GM23338 (cell line): ENCODE data around the gene CCDC174. TPM values are rescaled to one million over a fixed set of nuclear protein-coding genes. Genes with fewer than 3 reads are reported as not detected.

Source experiments
- ATAC-seq: fragments of 200-7000 bp; cut with Tn5 transposase; 3 replicates; pipeline ENCODE4 v1.9.1; 2020
- DNase-seq: peaks from one replicate; pipeline ENCODE4 v3.0.0-alpha.2; 2015; ENCODE audit warnings: low spot score
- H2AFZ ChIP-seq: fragments of 200-600 bp; sonication (generic); 2 replicates; pipeline ENCODE4 v1.8.0; 2016; ENCODE audit warnings: antibody characterized with exemption, mild to moderate bottlenecking, moderate library complexity
- H3F3A ChIP-seq: fragments of 200-600 bp; sonication (generic); replicated peaks from 2 replicates; pipeline ENCODE4 v1.8.0; 2017; ENCODE audit warnings: antibody characterized with exemption, mixed run types, low read depth
- H3K27ac ChIP-seq: fragments of 200-600 bp; sonication (generic); 2 replicates; pipeline ENCODE4 v1.6.1; 2016; ENCODE audit warnings: low read depth
- H3K27me3 ChIP-seq: fragments of 200-600 bp; sonication (generic); 2 replicates; pipeline ENCODE4 v1.8.0; 2016; ENCODE audit warnings: mild to moderate bottlenecking, mixed run types, moderate library complexity; ENCODE audit not compliant: insufficient read depth
- H3K36me3 ChIP-seq: fragments of 200-600 bp; sonication (generic); 2 replicates; pipeline ENCODE4 v1.8.0; 2016; ENCODE audit warnings: mild to moderate bottlenecking; ENCODE audit not compliant: insufficient read depth
- H3K4me1 ChIP-seq: fragments of 200-600 bp; sonication (generic); 2 replicates; pipeline ENCODE4 v1.8.0; 2016; ENCODE audit warnings: mild to moderate bottlenecking, moderate library complexity; ENCODE audit not compliant: insufficient read depth
- H3K4me2 ChIP-seq: fragments of 200-600 bp; sonication (generic); 2 replicates; pipeline ENCODE4 v1.7.1; 2017; ENCODE audit warnings: mixed run types
- H3K4me3 ChIP-seq: fragments of 200-600 bp; sonication (generic); 2 replicates; pipeline ENCODE4 v1.6.1; 2016; ENCODE audit warnings: mixed run types
- H3K79me2 ChIP-seq: fragments of 200-600 bp; sonication (generic); replicated peaks from 2 replicates; pipeline ENCODE4 v1.8.0; 2017; ENCODE audit warnings: mild to moderate bottlenecking; ENCODE audit not compliant: insufficient read depth
- H3K9me2 ChIP-seq: fragments of 200-600 bp; sonication (generic); 2 replicates; pipeline ENCODE4 v1.8.0; 2017; ENCODE audit not compliant: insufficient read depth
- H4K20me1 ChIP-seq: fragments of 200-600 bp; sonication (generic); replicated peaks from 2 replicates; pipeline ENCODE4 v1.8.0; 2017; ENCODE audit warnings: mild to moderate bottlenecking; ENCODE audit not compliant: insufficient read depth
- H3K27ac Mint-ChIP-seq: 2 replicates; pipeline ENCODE4 v1.8.0; 2020; ENCODE audit warnings: inconsistent platforms, mild to moderate bottlenecking, moderate library complexity, mixed read lengths
- H3K27me3 Mint-ChIP-seq: 3 replicates; pipeline ENCODE4 v1.8.0; 2022; ENCODE audit warnings: low read depth, mild to moderate bottlenecking, moderate library complexity, mixed read lengths, inconsistent platforms; ENCODE audit not compliant: insufficient read depth, poor library complexity
- H3K36me3 Mint-ChIP-seq: 3 replicates; pipeline ENCODE4 v1.8.0; 2021; ENCODE audit warnings: low read depth, mild to moderate bottlenecking, inconsistent platforms, moderate library complexity, mixed read lengths
- H3K4me1 Mint-ChIP-seq: 3 replicates; pipeline ENCODE4 v1.8.0; 2020; ENCODE audit warnings: mild to moderate bottlenecking, inconsistent platforms, mixed read lengths
- H3K4me3 Mint-ChIP-seq: 3 replicates; pipeline ENCODE4 v1.8.0; 2021; ENCODE audit warnings: moderate library complexity, mild to moderate bottlenecking, inconsistent platforms, mixed read lengths
- H3K9me3 Mint-ChIP-seq: 3 replicates; pipeline ENCODE4 v1.8.0; 2020; ENCODE audit warnings: moderate library complexity, mild to moderate bottlenecking, inconsistent platforms, mixed read lengths
- CREB1 ChIP-seq: fragments of 250-450 bp; sonication (Bioruptor Pico); IDR thresholded peaks from 2 replicates; pipeline ENCODE4 v1.5.0; 2020; ENCODE audit warnings: low read depth, mild to moderate bottlenecking, moderate library complexity
- EZH2 ChIP-seq: fragments of 200-600 bp; sonication (generic); IDR thresholded peaks from one replicate; pipeline ENCODE4 v1.8.0; 2017; ENCODE audit warnings: antibody characterized with exemption, mild to moderate bottlenecking, low read depth; ENCODE audit not compliant: unreplicated experiment
- JUNB ChIP-seq: IDR thresholded peaks from one replicate; pipeline ENCODE4 v1.6.1; 2016; ENCODE audit warnings: antibody characterized with exemption; ENCODE audit not compliant: unreplicated experiment
- NANOG ChIP-seq: IDR thresholded peaks from 2 replicates; pipeline ENCODE4 v1.6.1; 2016; ENCODE audit warnings: antibody characterized with exemption, borderline replicate concordance
- STAT1 ChIP-seq: IDR thresholded peaks from one replicate; pipeline ENCODE4 v1.6.1; 2016; ENCODE audit warnings: antibody characterized with exemption; ENCODE audit not compliant: unreplicated experiment
- ZNF114 ChIP-seq: fragments of 250-450 bp; sonication (Bioruptor Pico); IDR thresholded peaks from 2 replicates; pipeline ENCODE4 v1.5.0; 2020; ENCODE audit warnings: mild to moderate bottlenecking, moderate library complexity
- ZNF331 ChIP-seq: fragments of 250-450 bp; sonication (Bioruptor Pico); IDR thresholded peaks from 2 replicates; pipeline ENCODE4 v1.5.0; 2020; ENCODE audit warnings: low read depth, mild to moderate bottlenecking, moderate library complexity
- polyA plus RNA-seq: library from polyadenylated mRNA; unstranded; fragments of >200 nt; fragmentation: Nextera tagmentation; extraction: Ambion mirVana; gene quantifications from 2 replicates; pipeline ENCODE4 v1.2.1, GENCODE V29; 2016
- total RNA-seq: library from RNA; depleted of rRNA; stranded (reverse); fragments of >200 nt; shearing (Covaris generic); gene quantifications from 2 replicates; pipeline ENCODE4 v1.2.3, GENCODE V29; 2014
- TF ChIP-seq, protein P1 (sequence below): IDR thresholded peaks from 2 replicates; pipeline ENCODE4 v1.6.1; 2016; ENCODE audit warnings: antibody characterized with exemption
- TF ChIP-seq, protein P2 (sequence below): fragments of 250-450 bp; sonication (Bioruptor Pico); IDR thresholded peaks from 2 replicates; pipeline ENCODE4 v1.5.0; 2020; ENCODE audit warnings: mild to moderate bottlenecking, moderate library complexity
- TF ChIP-seq, protein P3 (sequence below): IDR thresholded peaks from one replicate; pipeline ENCODE4 v1.6.1; 2018; ENCODE audit warnings: antibody characterized with exemption; ENCODE audit not compliant: unreplicated experiment

CCDC174 gene
- total and polyA plus RNA-seq, 2 experiments from 2014 or later = 11.2 to 46.3 TPM

DNA sequence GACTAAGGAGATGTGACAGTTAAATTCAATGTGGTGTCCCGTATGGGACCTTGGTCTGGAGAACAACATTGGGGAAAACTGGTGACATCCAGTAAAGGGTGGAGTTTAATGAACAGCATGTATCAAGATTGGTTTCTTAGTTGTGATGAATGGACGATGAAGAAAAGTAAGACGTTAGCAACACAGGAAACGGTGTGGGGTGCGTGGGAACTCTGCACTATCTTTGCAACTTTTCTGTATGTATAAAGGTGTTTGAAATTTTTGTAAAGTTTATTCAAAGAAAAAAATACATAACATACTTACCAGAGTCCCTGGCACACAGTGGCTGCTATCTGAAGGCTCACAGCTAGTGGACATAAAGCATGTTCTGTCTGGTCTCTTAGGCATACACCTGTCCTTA lies 6.1 kb upstream of the CCDC174 start:
- no peaks in the 10 kb centered on the region for H3F3A ChIP-seq
- peaks cover under 1% of the 10 kb centered on the region; the same call in 1 of the 2 replicates for H3K4me1 ChIP-seq
- ATAC-seq (no peak), DNase-seq (no peak)
- H3K27ac ChIP-seq = no peak overlapping the region
- Mint-ChIP-seq H3K4me1 (peaks cover 2% of the 10 kb centered on the region; the same call in 2 of the 3 replicates), H3K27me3 (peaks cover 2% of the 10 kb centered on the region), H3K27ac (no peak overlapping the region), H3K4me3 (no peak overlapping the region), H3K9me3 (no peaks in the 10 kb centered on the region), H3K36me3 (no peaks in the 10 kb centered on the region)
- no peaks in the 10 kb centered on the region for H4K20me1 ChIP-seq
- TF ChIP-seq, protein P1, sequence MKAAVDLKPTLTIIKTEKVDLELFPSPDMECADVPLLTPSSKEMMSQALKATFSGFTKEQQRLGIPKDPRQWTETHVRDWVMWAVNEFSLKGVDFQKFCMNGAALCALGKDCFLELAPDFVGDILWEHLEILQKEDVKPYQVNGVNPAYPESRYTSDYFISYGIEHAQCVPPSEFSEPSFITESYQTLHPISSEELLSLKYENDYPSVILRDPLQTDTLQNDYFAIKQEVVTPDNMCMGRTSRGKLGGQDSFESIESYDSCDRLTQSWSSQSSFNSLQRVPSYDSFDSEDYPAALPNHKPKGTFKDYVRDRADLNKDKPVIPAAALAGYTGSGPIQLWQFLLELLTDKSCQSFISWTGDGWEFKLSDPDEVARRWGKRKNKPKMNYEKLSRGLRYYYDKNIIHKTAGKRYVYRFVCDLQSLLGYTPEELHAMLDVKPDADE = no peak
- TF ChIP-seq ZNF114 (CRISPR knock-in tag) = no peak
- TF ChIP-seq EZH2 = no peak
- TF ChIP-seq, protein P2, sequence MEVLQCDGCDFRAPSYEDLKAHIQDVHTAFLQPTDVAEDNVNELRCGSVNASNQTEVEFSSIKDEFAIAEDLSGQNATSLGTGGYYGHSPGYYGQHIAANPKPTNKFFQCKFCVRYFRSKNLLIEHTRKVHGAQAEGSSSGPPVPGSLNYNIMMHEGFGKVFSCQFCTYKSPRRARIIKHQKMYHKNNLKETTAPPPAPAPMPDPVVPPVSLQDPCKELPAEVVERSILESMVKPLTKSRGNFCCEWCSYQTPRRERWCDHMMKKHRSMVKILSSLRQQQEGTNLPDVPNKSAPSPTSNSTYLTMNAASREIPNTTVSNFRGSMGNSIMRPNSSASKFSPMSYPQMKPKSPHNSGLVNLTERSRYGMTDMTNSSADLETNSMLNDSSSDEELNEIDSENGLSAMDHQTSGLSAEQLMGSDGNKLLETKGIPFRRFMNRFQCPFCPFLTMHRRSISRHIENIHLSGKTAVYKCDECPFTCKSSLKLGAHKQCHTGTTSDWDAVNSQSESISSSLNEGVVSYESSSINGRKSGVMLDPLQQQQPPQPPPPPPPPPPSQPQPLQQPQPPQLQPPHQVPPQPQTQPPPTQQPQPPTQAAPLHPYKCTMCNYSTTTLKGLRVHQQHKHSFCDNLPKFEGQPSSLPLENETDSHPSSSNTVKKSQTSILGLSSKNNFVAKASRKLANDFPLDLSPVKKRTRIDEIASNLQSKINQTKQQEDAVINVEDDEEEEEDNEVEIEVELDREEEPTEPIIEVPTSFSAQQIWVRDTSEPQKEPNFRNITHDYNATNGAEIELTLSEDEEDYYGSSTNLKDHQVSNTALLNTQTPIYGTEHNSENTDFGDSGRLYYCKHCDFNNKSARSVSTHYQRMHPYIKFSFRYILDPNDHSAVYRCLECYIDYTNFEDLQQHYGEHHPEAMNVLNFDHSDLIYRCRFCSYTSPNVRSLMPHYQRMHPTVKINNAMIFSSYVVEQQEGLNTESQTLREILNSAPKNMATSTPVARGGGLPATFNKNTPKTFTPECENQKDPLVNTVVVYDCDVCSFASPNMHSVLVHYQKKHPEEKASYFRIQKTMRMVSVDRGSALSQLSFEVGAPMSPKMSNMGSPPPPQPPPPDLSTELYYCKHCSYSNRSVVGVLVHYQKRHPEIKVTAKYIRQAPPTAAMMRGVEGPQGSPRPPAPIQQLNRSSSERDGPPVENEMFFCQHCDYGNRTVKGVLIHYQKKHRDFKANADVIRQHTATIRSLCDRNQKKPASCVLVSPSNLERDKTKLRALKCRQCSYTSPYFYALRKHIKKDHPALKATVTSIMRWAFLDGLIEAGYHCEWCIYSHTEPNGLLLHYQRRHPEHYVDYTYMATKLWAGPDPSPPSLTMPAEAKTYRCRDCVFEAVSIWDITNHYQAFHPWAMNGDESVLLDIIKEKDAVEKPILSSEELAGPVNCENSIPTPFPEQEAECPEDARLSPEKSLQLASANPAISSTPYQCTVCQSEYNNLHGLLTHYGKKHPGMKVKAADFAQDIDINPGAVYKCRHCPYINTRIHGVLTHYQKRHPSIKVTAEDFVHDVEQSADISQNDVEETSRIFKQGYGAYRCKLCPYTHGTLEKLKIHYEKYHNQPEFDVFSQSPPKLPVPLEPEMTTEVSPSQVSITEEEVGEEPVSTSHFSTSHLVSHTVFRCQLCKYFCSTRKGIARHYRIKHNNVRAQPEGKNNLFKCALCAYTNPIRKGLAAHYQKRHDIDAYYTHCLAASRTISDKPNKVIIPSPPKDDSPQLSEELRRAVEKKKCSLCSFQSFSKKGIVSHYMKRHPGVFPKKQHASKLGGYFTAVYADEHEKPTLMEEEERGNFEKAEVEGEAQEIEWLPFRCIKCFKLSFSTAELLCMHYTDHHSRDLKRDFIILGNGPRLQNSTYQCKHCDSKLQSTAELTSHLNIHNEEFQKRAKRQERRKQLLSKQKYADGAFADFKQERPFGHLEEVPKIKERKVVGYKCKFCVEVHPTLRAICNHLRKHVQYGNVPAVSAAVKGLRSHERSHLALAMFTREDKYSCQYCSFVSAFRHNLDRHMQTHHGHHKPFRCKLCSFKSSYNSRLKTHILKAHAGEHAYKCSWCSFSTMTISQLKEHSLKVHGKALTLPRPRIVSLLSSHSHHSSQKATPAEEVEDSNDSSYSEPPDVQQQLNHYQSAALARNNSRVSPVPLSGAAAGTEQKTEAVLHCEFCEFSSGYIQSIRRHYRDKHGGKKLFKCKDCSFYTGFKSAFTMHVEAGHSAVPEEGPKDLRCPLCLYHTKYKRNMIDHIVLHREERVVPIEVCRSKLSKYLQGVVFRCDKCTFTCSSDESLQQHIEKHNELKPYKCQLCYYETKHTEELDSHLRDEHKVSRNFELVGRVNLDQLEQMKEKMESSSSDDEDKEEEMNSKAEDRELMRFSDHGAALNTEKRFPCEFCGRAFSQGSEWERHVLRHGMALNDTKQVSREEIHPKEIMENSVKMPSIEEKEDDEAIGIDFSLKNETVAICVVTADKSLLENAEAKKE (CRISPR knock-in tag) = no peak
- no peak for TF ChIP-seq STAT1
- no peak for TF ChIP-seq CREB1 (CRISPR knock-in tag)
- TF ChIP-seq, protein P3, sequence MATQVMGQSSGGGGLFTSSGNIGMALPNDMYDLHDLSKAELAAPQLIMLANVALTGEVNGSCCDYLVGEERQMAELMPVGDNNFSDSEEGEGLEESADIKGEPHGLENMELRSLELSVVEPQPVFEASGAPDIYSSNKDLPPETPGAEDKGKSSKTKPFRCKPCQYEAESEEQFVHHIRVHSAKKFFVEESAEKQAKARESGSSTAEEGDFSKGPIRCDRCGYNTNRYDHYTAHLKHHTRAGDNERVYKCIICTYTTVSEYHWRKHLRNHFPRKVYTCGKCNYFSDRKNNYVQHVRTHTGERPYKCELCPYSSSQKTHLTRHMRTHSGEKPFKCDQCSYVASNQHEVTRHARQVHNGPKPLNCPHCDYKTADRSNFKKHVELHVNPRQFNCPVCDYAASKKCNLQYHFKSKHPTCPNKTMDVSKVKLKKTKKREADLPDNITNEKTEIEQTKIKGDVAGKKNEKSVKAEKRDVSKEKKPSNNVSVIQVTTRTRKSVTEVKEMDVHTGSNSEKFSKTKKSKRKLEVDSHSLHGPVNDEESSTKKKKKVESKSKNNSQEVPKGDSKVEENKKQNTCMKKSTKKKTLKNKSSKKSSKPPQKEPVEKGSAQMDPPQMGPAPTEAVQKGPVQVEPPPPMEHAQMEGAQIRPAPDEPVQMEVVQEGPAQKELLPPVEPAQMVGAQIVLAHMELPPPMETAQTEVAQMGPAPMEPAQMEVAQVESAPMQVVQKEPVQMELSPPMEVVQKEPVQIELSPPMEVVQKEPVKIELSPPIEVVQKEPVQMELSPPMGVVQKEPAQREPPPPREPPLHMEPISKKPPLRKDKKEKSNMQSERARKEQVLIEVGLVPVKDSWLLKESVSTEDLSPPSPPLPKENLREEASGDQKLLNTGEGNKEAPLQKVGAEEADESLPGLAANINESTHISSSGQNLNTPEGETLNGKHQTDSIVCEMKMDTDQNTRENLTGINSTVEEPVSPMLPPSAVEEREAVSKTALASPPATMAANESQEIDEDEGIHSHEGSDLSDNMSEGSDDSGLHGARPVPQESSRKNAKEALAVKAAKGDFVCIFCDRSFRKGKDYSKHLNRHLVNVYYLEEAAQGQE = no peak
- no peak for TF ChIP-seq JUNB
- TF ChIP-seq NANOG = no peak
- TF ChIP-seq ZNF331 (CRISPR knock-in tag) = no peak
- H3K36me3 ChIP-seq = no peaks in the 10 kb centered on the region
- 0 out of 2 replicates have a peak, but pooled peaks cover under 1% of the 10 kb centered on the region for H3K9me2 ChIP-seq
- no peak overlapping the region for H3K4me2 ChIP-seq
- no peaks in the 10 kb centered on the region for H3K79me2 ChIP-seq
- H2AFZ ChIP-seq = no peak overlapping the region
- peaks cover 4% of the 10 kb centered on the region; the same call in 1 of the 2 replicates for H3K27me3 ChIP-seq
- no peak overlapping the region for H3K4me3 ChIP-seq
